ENCODE data around the gene GRK5. TPM values are rescaled to one million over a fixed set of nuclear protein-coding genes. Genes with fewer than 3 reads are reported as not detected.

Gene GRK5
- total and polyA plus RNA-seq, 12 donors, result 9.3 to 96.4 (median 21.5) TPM

- no peak overlapping the region for H3K4me3 ChIP-seq
- H3K36me3 ChIP-seq (replicated peaks in 1 of 2), result peaks cover 0 to 24% of the 10 kb centered on the region in 2 donors
- intact Hi-C loops (cut with DNase I), result no loop called here
- H3K27ac ChIP-seq, result no peak overlapping the region
- no peak for DNase-seq
- 89 to 91% (median 90%) methylated on average over 8 to 9 of the region's 9 CpGs; no CpG with 5 or more reads in 1 of the 4 donors for WGBS, 4 donors
- H3K4me1 ChIP-seq (replicated peaks in 1 of 2), result peaks cover 16 to 17% of the 10 kb centered on the region in 2 donors
- H3K27me3 ChIP-seq, result no peaks in the 10 kb centered on the region
- no peaks in the 10 kb centered on the region for H3K9me3 ChIP-seq (replicated peaks in 1 of 3)
- no peak for TF ChIP-seq POLR2A (IDR thresholded peaks at IDR 0.05)
- no peak for TF ChIP-seq CTCF (IDR thresholded peaks at IDR 0.05)
Measured at GRCh38 chr10:119425881-119426170, 218.5 kb downstream of the GRK5 start.

GRCh38 chr10:119426699-119427098 is 219.3 kb downstream of the GRK5 start:
- intact Hi-C loops (cut with DNase I), result no loop called here
- H3K9me3 ChIP-seq (replicated peaks in 1 of 3), result no peaks in the 10 kb centered on the region
- H3K36me3 ChIP-seq (replicated peaks in 1 of 2), result peaks cover 0 to 28% of the 10 kb centered on the region in 2 donors
- H3K4me1 ChIP-seq (replicated peaks in 1 of 2), result peaks cover 7 to 8% of the 10 kb centered on the region in 2 donors
- H3K27ac ChIP-seq, result no peak overlapping the region
- no peak for DNase-seq
- 93 to 99% (median 94%) methylated on average over 5 of the region's 5 CpGs for WGBS, 4 donors
- TF ChIP-seq CTCF (IDR thresholded peaks at IDR 0.05) (no peak), POLR2A (IDR thresholded peaks at IDR 0.05) (no peak)
- no peaks in the 10 kb centered on the region for H3K27me3 ChIP-seq
- H3K4me3 ChIP-seq, result no peak overlapping the region

- peaks cover 0 to 30% of the 10 kb centered on the region in 2 donors for H3K36me3 ChIP-seq (replicated peaks in 1 of 2)
- intact Hi-C loops (cut with DNase I), result no loop called here
- H3K4me1 ChIP-seq (replicated peaks in 1 of 2), result peaks cover under 1 to 3% of the 10 kb centered on the region in 2 donors
- DNase-seq, result no peak
- TF ChIP-seq POLR2A (IDR thresholded peaks at IDR 0.05), result no peak
- TF ChIP-seq CTCF (IDR thresholded peaks at IDR 0.05), result no peak
- no peak overlapping the region for H3K4me3 ChIP-seq
- WGBS, 4 donors, result 86 to 97% (median 93%) methylated on average over 8 of the region's 8 CpGs
- H3K27me3 ChIP-seq, result no peaks in the 10 kb centered on the region
- no peaks in the 10 kb centered on the region for H3K9me3 ChIP-seq (replicated peaks in 1 of 3)
- H3K27ac ChIP-seq, result no peak overlapping the region
Measured at GRCh38 chr10:119427263-119427864, 220.0 kb downstream of the GRK5 start.

- intact Hi-C loops (cut with DNase I), result no loop called here
- 72 to 87% (median 86%) methylated on average over 14 of the region's 14 CpGs for WGBS, 4 donors
- peaks cover 0 to 33% of the 10 kb centered on the region in 2 donors for H3K36me3 ChIP-seq (replicated peaks in 1 of 2)
- no peak overlapping the region for H3K27ac ChIP-seq
- H3K9me3 ChIP-seq (replicated peaks in 1 of 3), result no peaks in the 10 kb centered on the region
- no peak for DNase-seq
- TF ChIP-seq POLR2A (IDR thresholded peaks at IDR 0.05) (no peak), CTCF (IDR thresholded peaks at IDR 0.05) (no peak)
- no peaks in the 10 kb centered on the region for H3K27me3 ChIP-seq
- H3K4me3 ChIP-seq, result no peak overlapping the region
- H3K4me1 ChIP-seq (replicated peaks in 1 of 2), result no peaks in the 10 kb centered on the region
Measured at GRCh38 chr10:119428789-119429188, 221.4 kb downstream of the GRK5 start.
